Naive B cell (primary cell): Measurements from ENCODE around the gene TNFAIP8L2. TPM values are rescaled to one million over a fixed set of nuclear protein-coding genes. Genes with fewer than 3 reads are reported as not detected.
"Not testable (repeated sequence)": the region's sequence is repeated elsewhere in the genome, so short reads cannot be mapped to it uniquely, and the experiment has no call there.

Experiments used
- ATAC-seq, 2 donors: fragments of 150-1000 bp; cut with Tn5 transposase; 2 replicates each; pipeline ENCODE4 v1.10.0; 2021; ENCODE audit warnings: low read depth in 2 of 2, mild to moderate bottlenecking in 2 of 2, moderate library complexity in 2 of 2
- DNase-seq: peaks from one replicate; pipeline ENCODE4 v3.0.0; 2022
- H3K27ac Mint-ChIP-seq, 6 donors: one replicate each; pipeline ENCODE4 v1.8.0; 2020 to 2022; ENCODE audit warnings: mild to moderate bottlenecking in 6 of 6, mixed read lengths in 6 of 6, moderate library complexity in 5 of 6, inconsistent platforms in 2 of 6
- H3K27me3 Mint-ChIP-seq, 3 donors: one replicate each; pipeline ENCODE4 v1.8.0; 2021 to 2022; ENCODE audit warnings: mixed read lengths in 3 of 3, mild to moderate bottlenecking in 1 of 3
- H3K36me3 Mint-ChIP-seq, 2 donors: one replicate each; pipeline ENCODE4 v1.8.0; 2020 to 2022; ENCODE audit warnings: mixed read lengths in 2 of 2, inconsistent platforms in 1 of 2, mild to moderate bottlenecking in 1 of 2
- H3K4me1 Mint-ChIP-seq, 3 donors: one replicate each; pipeline ENCODE4 v1.8.0; 2020 to 2022; ENCODE audit warnings: mixed read lengths in 3 of 3, inconsistent platforms in 1 of 3, mild to moderate bottlenecking in 1 of 3, moderate library complexity in 1 of 3
- H3K4me3 Mint-ChIP-seq, 8 donors: one replicate each; pipeline ENCODE4 v1.8.0; 2020 to 2022; ENCODE audit warnings: mild to moderate bottlenecking in 8 of 8, mixed read lengths in 8 of 8, moderate library complexity in 8 of 8, inconsistent platforms in 2 of 8
- H3K9me3 Mint-ChIP-seq, 7 donors: one replicate each; pipeline ENCODE4 v1.8.0; 2020 to 2022; ENCODE audit warnings: mixed read lengths in 7 of 7, mild to moderate bottlenecking in 5 of 7, inconsistent platforms in 2 of 7, moderate library complexity in 1 of 7
- polyA plus RNA-seq, 6 donors: library from polyadenylated mRNA; unstranded; fragments of 300-500 nt; fragmentation: Illumina TruSeq; gene quantifications; one replicate each; pipeline ENCODE4 v1.2.3, GENCODE V29; 2021; ENCODE audit warnings: low read depth in 6 of 6

Gene TNFAIP8L2
- polyA plus RNA-seq, 6 donors from 2014 or later, result 5.0 to 15.6 (median 8.3) TPM; not detected in 1

DNA sequence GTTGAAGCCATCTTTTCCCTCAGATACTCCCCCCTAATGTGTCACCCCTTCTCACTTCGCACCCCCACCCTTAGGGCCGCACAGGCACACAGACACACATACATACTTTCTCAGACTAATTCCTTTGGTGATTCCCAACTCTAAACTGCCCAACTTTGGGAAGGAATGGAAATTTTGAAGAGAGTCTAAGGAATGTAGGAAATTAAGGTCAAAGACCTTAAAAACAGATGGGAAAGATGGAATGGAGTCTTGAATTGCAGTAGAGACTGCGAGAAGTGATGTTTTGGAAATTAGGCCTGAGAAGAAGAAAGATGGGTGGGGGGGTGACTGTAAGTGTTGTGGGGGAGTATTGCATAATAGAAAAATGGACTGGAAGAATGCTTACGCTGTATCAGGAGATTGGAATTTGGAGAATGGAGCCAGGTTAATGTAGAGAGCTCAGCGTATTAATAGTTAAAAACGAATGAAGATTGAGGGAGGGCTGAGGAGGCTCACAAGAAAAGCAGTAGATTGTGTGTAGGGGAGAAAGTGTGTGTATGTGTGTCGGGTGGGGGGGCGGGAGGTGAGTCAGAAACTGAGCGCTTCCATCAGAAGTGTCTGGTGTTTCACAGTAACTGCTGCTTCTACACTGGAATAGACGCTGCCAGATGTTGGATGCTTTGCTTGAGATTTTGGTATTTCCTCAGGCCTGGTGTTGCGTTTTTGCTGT lies 43.6 kb downstream of the TNFAIP8L2 start:
- H3K36me3 Mint-ChIP-seq, result peaks cover 0 to 9% of the 10 kb centered on the region in 2 donors
- peaks cover 34 to 54% (median 52%) of the 10 kb centered on the region in 3 donors for H3K4me1 Mint-ChIP-seq
- peak overlapping the region; percentile 93 to 100 (median 98) for H3K4me3 Mint-ChIP-seq
- peak overlapping the region; percentile 24 to 99 (median 98) for H3K27ac Mint-ChIP-seq
- H3K27me3 Mint-ChIP-seq, result no peaks in the 10 kb centered on the region
- H3K9me3 Mint-ChIP-seq, result no peaks in the 10 kb centered on the region
- DNase-seq (no peak), ATAC-seq (no peak)

DNA sequence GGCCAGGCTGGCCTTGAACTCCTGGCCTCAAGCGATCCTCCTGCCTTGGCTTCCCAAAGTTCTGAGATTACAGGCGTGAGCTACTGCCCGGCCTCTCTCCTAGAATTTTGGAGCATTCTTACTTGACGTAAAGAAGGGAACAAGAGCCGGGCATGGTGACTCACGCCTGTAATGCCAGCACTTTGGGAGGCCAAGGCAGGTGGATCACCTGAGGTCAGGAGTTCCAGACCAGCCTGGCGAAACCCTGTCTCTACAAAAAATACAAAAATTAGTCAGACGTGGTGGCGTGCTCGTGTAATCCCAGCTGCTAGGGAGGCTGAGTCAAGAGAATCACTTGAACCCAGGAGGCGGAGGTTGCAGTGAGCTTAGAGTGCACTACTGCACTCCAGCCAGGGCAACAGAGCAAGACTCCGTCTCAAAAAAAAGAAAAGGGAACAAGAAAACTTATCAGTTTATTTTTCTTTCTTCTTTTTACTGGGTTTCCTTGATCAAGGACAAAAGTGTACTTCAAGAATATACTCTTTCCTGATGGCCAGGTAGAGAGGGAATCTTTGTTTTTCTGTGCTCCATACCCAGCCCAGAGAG lies 49.0 kb downstream of the TNFAIP8L2 start:
- Mint-ChIP-seq H3K4me1 (peaks cover 8 to 34% (median 34%) of the 10 kb centered on the region in 3 donors), H3K27ac (peak overlapping the region in 2 of 6 donors; percentile 21 to 28)
- H3K9me3 Mint-ChIP-seq, DNase-seq, ATAC-seq, H3K36me3 Mint-ChIP-seq, H3K4me3 Mint-ChIP-seq, H3K27me3 Mint-ChIP-seq: not testable (repeated sequence)

Other genes starting within 250 kb of the TNFAIP8L2 start
- gene SETDB1, start 230.3 kb upstream of the TNFAIP8L2 start, polyA plus RNA-seq, result 10 to 100 TPM; 16.5 to 30.5 (median 22.6) TPM
- gene CERS2, start 181.8 kb upstream of the TNFAIP8L2 start, polyA plus RNA-seq, result 100 to 1,000 TPM in 4 of 6 donors, 10 to 100 TPM in 2; 95.5 to 127 (median 115) TPM
- under 1 TPM in 2 of 6 donors, not detected in 4; 0.13 to 0.42 TPM for gene ANXA9, start 174.4 kb upstream of the TNFAIP8L2 start, polyA plus RNA-seq
- 1 to 10 TPM; 2.4 to 8.8 (median 3.5) TPM for gene MINDY1, start 149.7 kb upstream of the TNFAIP8L2 start, polyA plus RNA-seq
- 10 to 100 TPM; 40.2 to 89.9 (median 48.7) TPM for gene PRUNE1, start 148.2 kb upstream of the TNFAIP8L2 start, polyA plus RNA-seq
- gene BNIPL, start 120.1 kb upstream of the TNFAIP8L2 start, polyA plus RNA-seq, result under 1 TPM in 1 of 6 donors, not detected in 5; 0.19 TPM
- 10 to 100 TPM in 1 of 6 donors, 1 to 10 TPM in 5; 1.3 to 10.7 (median 8.2) TPM for gene C1orf56, start 108.9 kb upstream of the TNFAIP8L2 start, polyA plus RNA-seq
- gene CDC42SE1, start 97.0 kb upstream of the TNFAIP8L2 start, polyA plus RNA-seq, result 100 to 1,000 TPM in 5 of 6 donors, 10 to 100 TPM in 1; 98.9 to 152 (median 119) TPM
- 1 to 10 TPM in 5 of 6 donors, under 1 TPM in 1; 0.82 to 3.1 (median 2.5) TPM for gene MLLT11, start 96.3 kb upstream of the TNFAIP8L2 start, polyA plus RNA-seq
- 1 to 10 TPM; 2.4 to 9.2 (median 4.8) TPM for gene GABPB2, start 85.9 kb upstream of the TNFAIP8L2 start, polyA plus RNA-seq
- not detected for gene SEMA6C, start 10.0 kb upstream of the TNFAIP8L2 start, polyA plus RNA-seq
- gene LYSMD1, start 9.3 kb downstream of the TNFAIP8L2 start, polyA plus RNA-seq, result 1 to 10 TPM in 1 of 6 donors, under 1 TPM in 4, not detected in 1; 0.25 to 1.1 (median 0.60) TPM
- 10 to 100 TPM; 62.2 to 96.1 (median 71.2) TPM for gene SCNM1, start 9.5 kb downstream of the TNFAIP8L2 start, polyA plus RNA-seq
- gene TMOD4, start 19.3 kb downstream of the TNFAIP8L2 start, polyA plus RNA-seq, result 1 to 10 TPM in 1 of 6 donors, under 1 TPM in 2, not detected in 3; 0.32 to 1.2 (median 0.53) TPM
- 10 to 100 TPM; 58.1 to 81.1 (median 72.1) TPM for gene VPS72, start 33.5 kb downstream of the TNFAIP8L2 start, polyA plus RNA-seq
- 10 to 100 TPM; 17.0 to 22.9 (median 19.7) TPM for gene PIP5K1A, start 41.9 kb downstream of the TNFAIP8L2 start, polyA plus RNA-seq
- 100 to 1,000 TPM; 253 to 417 (median 291) TPM for gene PSMD4, start 98.1 kb downstream of the TNFAIP8L2 start, polyA plus RNA-seq
- 1 to 10 TPM in 4 of 6 donors, under 1 TPM in 2; 0.08 to 2.6 (median 1.6) TPM for gene ZNF687, start 125.7 kb downstream of the TNFAIP8L2 start, polyA plus RNA-seq
- gene PI4KB, start 170.8 kb downstream of the TNFAIP8L2 start, polyA plus RNA-seq, result 10 to 100 TPM; 35.0 to 80.3 (median 61.5) TPM
- 100 to 1,000 TPM; 113 to 139 (median 130) TPM for gene RFX5, start 190.6 kb downstream of the TNFAIP8L2 start, polyA plus RNA-seq
- gene SELENBP1, start 216.1 kb downstream of the TNFAIP8L2 start, polyA plus RNA-seq, result under 1 TPM in 2 of 6 donors, not detected in 4; 0.20 to 0.53 TPM
- gene PSMB4, start 242.9 kb downstream of the TNFAIP8L2 start, polyA plus RNA-seq, result 10 to 100 TPM; 50.2 to 79.3 (median 57.7) TPM